Activated CD4-positive, alpha-beta T cell treated with anti-CD3 and anti-CD28 coated beads, Interleukin-2, amount 50 U/mL, for 24 hours (primary cell): ENCODE data around the gene CNTNAP2.

Experiments used
- DNase-seq, 2 donors: peaks; one replicate each; pipeline ENCODE4 v3.0.0-alpha.2; 2020; ENCODE audit warnings: low read depth in 1 of 2, low spot score in 1 of 2

The CNTNAP2 gene

GRCh38 chr7:146414373-146414772 is 297.8 kb downstream of the CNTNAP2 start:
- no peak for DNase-seq

GRCh38 chr7:146414937-146415336 is 298.3 kb downstream of the CNTNAP2 start:
- DNase-seq, result no peak

GRCh38 chr7:146417176-146417575 is 300.6 kb downstream of the CNTNAP2 start:
- DNase-seq, result no peak

GRCh38 chr7:146423446-146423845 is 306.8 kb downstream of the CNTNAP2 start:
- no peak for DNase-seq

- DNase-seq, result no peak
Observed at GRCh38 chr7:146424084-146424483, 307.5 kb downstream of the CNTNAP2 start.

- DNase-seq, result no peak
Observed at GRCh38 chr7:146433501-146433900, 316.9 kb downstream of the CNTNAP2 start.

- no peak for DNase-seq
Observed at GRCh38 chr7:146443102-146443501, 326.5 kb downstream of the CNTNAP2 start.

- no peak for DNase-seq
Observed at GRCh38 chr7:146449625-146450024, 333.0 kb downstream of the CNTNAP2 start.

GRCh38 chr7:146455091-146455655 is 338.6 kb downstream of the CNTNAP2 start:
- no peak for DNase-seq

GRCh38 chr7:146479040-146479439 is 362.4 kb downstream of the CNTNAP2 start:
- no peak for DNase-seq

- no peak for DNase-seq
Observed at GRCh38 chr7:146486519-146486918, 369.9 kb downstream of the CNTNAP2 start.

GRCh38 chr7:146492017-146492416 is 375.4 kb downstream of the CNTNAP2 start:
- DNase-seq, result no peak

GRCh38 chr7:146494952-146495596 is 378.5 kb downstream of the CNTNAP2 start:
- DNase-seq, result no peak

- DNase-seq, result no peak
Observed at GRCh38 chr7:146496657-146497056, 380.1 kb downstream of the CNTNAP2 start.

GRCh38 chr7:146499970-146500369 is 383.4 kb downstream of the CNTNAP2 start:
- no peak for DNase-seq

- no peak for DNase-seq
Observed at GRCh38 chr7:146503844-146504243, 387.2 kb downstream of the CNTNAP2 start.

- DNase-seq, result no peak
Observed at GRCh38 chr7:146510088-146510680, 393.6 kb downstream of the CNTNAP2 start.

GRCh38 chr7:146514304-146514703 is 397.7 kb downstream of the CNTNAP2 start:
- DNase-seq, result no peak

- DNase-seq, result no peak
Observed at GRCh38 chr7:146528581-146528980, 412.0 kb downstream of the CNTNAP2 start.

GRCh38 chr7:146539836-146540235 is 423.2 kb downstream of the CNTNAP2 start:
- no peak for DNase-seq

GRCh38 chr7:146542101-146542500 is 425.5 kb downstream of the CNTNAP2 start:
- no peak for DNase-seq

GRCh38 chr7:146544748-146545147 is 428.1 kb downstream of the CNTNAP2 start:
- DNase-seq, result no peak

GRCh38 chr7:146548816-146549215 is 432.2 kb downstream of the CNTNAP2 start:
- no peak for DNase-seq
